ENCODE results near the gene SLC9A2.

- TF ChIP-seq CTCF (conservative IDR thresholded peaks at IDR 0.05 in 1 of 2, IDR thresholded peaks at IDR 0.05 in 1 of 2; ENCODE audit: low read depth in 1 of 2, low read length in 2 of 2) (no peak), EZH2 (IDR thresholded peaks at IDR 0.05; ENCODE audit: low read length, missing control alignments) (no peak)
Measured at GRCh38 chr2:102724016-102724490, 104.7 kb downstream of the SLC9A2 start.
